OCI-LY3 (cell line): ENCODE data around the gene TRAPPC13.
"Not testable (repeated sequence)": the region's sequence is repeated elsewhere in the genome, so short reads cannot be mapped to it uniquely, and the experiment has no call there.

ENCODE experiments used
- H2AFZ ChIP-seq: fragments of 200-600, 300-600 bp; shearing (Covaris generic); 2 replicates; pipeline ENCODE4 v1.6.0; 2014; ENCODE audit warnings: antibody characterized with exemption, low read depth, low read length
- H3K27ac ChIP-seq: fragments of 200-600, 300-600 bp; sonication (generic); 2 replicates; pipeline ENCODE4 v1.5.1; 2014; ENCODE audit warnings: mild to moderate bottlenecking, low read length, moderate library complexity, mixed read lengths
- H3K27me3 ChIP-seq: fragments of 200-600, 300-600 bp; sonication (generic); 2 replicates; pipeline ENCODE4 v1.6.1; 2014; ENCODE audit warnings: low read depth, low read length, mixed read lengths
- H3K36me3 ChIP-seq: fragments of 200-600, 300-600 bp; sonication (generic); replicated peaks from 2 replicates; pipeline ENCODE3; 2014; ENCODE audit warnings: low read depth, low read length, mixed read lengths
- H3K4me1 ChIP-seq: fragments of 300-600, 200-600 bp; sonication (generic); 2 replicates; pipeline ENCODE4 v1.6.1; 2014; ENCODE audit warnings: low read length, mixed read lengths
- H3K4me2 ChIP-seq: fragments of 200-600, 300-600 bp; sonication (generic); 2 replicates; pipeline ENCODE4 v1.6.1; 2014; ENCODE audit warnings: low read length, mixed read lengths
- H3K4me3 ChIP-seq: fragments of 300-600, 200-600 bp; sonication (generic); 2 replicates; pipeline ENCODE4 v1.5.1; 2014; ENCODE audit warnings: antibody characterized with exemption, mild to moderate bottlenecking, low read length, moderate library complexity
- H3K79me2 ChIP-seq: fragments of 300-600, 200-600 bp; shearing (Covaris generic); 2 replicates; pipeline ENCODE4 v1.6.1; 2014; ENCODE audit warnings: mild to moderate bottlenecking, low read length, mixed read lengths
- H3K9ac ChIP-seq: fragments of 300-600, 200-600 bp; shearing (Covaris generic); 2 replicates; pipeline ENCODE4 v1.6.0; 2014; ENCODE audit warnings: mild to moderate bottlenecking, low read length, moderate library complexity
- H3K9me3 ChIP-seq: fragments of 200-600, 300-600 bp; shearing (Covaris generic); 2 replicates; pipeline ENCODE4 v1.6.1; 2014; ENCODE audit warnings: low read length, mixed read lengths; ENCODE audit not compliant: insufficient read depth
- H4K20me1 ChIP-seq: fragments of 200-600, 300-600 bp; sonication (generic); 2 replicates; pipeline ENCODE4 v1.6.1; 2016; ENCODE audit warnings: low read length, mixed read lengths; ENCODE audit not compliant: insufficient read depth
- EZH2phosphoT487 ChIP-seq: fragments of 200-600 bp; shearing (Covaris generic); IDR thresholded peaks from 2 replicates; pipeline ENCODE4 v1.6.1; 2018; ENCODE audit warnings: antibody characterized with exemption, mixed run types, low read depth
- TF ChIP-seq, protein P1 (sequence below): fragments of 200-600, 300-600 bp; sonication (generic); IDR thresholded peaks from 2 replicates; pipeline ENCODE4 v1.5.1; 2014; ENCODE audit warnings: antibody characterized with exemption, low read length, low read depth

The TRAPPC13 gene

DNA sequence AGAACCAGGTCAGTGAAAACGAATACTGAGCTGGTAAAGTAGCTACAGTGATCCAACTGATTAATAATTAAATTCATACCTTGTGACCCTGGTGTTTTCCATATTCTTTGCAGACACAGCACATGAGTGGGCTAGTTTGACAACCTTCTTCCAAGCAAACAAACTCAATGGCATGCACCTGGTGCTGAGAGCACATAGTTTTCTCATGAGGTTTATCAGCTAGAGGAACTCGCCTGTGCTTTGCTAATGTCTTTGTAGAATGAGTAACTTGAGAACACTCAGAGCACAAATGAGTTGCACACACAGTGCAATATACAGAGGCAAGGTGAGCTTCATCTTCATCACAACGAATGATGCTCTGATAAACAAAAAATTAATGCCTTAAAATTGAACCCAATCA is 13.3 kb upstream of the TRAPPC13 start:
- H3K27ac ChIP-seq: no peak overlapping the region
- no peak for TF ChIP-seq EZH2phosphoT487
- TF ChIP-seq, protein P1, sequence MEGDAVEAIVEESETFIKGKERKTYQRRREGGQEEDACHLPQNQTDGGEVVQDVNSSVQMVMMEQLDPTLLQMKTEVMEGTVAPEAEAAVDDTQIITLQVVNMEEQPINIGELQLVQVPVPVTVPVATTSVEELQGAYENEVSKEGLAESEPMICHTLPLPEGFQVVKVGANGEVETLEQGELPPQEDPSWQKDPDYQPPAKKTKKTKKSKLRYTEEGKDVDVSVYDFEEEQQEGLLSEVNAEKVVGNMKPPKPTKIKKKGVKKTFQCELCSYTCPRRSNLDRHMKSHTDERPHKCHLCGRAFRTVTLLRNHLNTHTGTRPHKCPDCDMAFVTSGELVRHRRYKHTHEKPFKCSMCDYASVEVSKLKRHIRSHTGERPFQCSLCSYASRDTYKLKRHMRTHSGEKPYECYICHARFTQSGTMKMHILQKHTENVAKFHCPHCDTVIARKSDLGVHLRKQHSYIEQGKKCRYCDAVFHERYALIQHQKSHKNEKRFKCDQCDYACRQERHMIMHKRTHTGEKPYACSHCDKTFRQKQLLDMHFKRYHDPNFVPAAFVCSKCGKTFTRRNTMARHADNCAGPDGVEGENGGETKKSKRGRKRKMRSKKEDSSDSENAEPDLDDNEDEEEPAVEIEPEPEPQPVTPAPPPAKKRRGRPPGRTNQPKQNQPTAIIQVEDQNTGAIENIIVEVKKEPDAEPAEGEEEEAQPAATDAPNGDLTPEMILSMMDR: no peak
- H3K9ac ChIP-seq: no peak overlapping the region
- H3K4me2 ChIP-seq: no peak overlapping the region
- H3K4me3 ChIP-seq: no peak overlapping the region
- no peaks in the 10 kb centered on the region for H3K79me2 ChIP-seq
- peaks cover 9% of the 10 kb centered on the region for H3K36me3 ChIP-seq
- H3K4me1 ChIP-seq: 0 out of 2 replicates have a peak, but pooled peaks cover 2% of the 10 kb centered on the region
- no peaks in the 10 kb centered on the region for H4K20me1 ChIP-seq
- H3K9me3 ChIP-seq: no peaks in the 10 kb centered on the region
- H2AFZ ChIP-seq: no peak overlapping the region
- no peaks in the 10 kb centered on the region for H3K27me3 ChIP-seq

DNA sequence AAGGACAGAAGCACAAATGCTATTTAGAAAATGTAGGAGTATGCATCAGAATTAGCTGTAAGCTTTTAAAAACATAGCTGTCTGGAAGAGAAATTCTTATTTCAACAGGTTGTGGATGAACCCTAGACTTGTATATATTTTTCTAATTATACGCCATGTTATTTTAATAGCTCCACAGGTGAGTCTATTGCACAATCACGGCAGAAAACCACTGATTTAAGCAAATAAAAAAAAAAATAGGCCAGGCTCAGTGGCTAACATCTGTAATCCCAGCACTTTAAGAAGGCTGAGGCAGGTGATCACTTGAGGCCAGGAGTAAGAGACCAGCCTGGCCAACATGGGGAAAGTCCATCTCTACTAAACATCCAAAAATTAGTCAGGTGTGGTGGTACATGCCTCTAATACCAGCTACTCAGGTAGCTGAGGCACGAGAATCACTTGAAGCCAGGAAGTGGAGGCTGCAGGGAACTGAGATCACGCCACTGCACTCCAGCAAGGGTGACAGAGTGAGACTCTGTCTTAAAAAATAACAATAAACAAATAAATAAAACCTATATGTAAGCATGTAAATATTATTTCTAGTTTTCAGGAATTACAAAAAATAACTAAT is 12.4 kb upstream of the TRAPPC13 start:
- Histone ChIP-seq H3K9ac (no peak overlapping the region), H3K4me3 (no peak overlapping the region), H3K4me1 (0 out of 2 replicates have a peak, but pooled peaks cover 2% of the 10 kb centered on the region), H3K9me3 (no peaks in the 10 kb centered on the region), H3K4me2 (no peak overlapping the region), H2AFZ (no peak overlapping the region), H3K79me2 (no peaks in the 10 kb centered on the region), H3K27ac (no peak overlapping the region), H3K27me3 (no peaks in the 10 kb centered on the region), H4K20me1 (no peaks in the 10 kb centered on the region), H3K36me3 (peaks cover 8% of the 10 kb centered on the region)
- TF ChIP-seq, protein P1: no peak
- no peak for TF ChIP-seq EZH2phosphoT487

DNA sequence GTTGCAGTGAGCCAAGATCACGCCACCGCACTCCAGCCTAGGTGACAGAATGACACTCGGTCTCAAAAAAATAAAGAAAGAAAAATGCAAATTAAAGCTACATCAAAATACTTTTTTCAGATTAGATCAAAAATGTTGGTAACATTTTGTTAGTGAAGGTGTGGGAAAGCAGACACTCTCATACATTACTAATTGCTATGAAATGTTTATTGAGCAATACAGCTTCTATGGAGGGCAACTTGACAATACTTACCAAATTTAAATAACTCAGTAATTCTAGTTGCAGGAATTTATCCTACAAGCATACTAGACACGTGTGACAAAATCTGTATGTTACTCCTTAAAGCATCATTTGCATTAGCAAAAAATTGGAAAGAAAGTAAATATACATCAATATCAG is 4.8 kb upstream of the TRAPPC13 start:
- peaks cover 21% of the 10 kb centered on the region for H3K79me2 ChIP-seq
- H3K4me2 ChIP-seq: no peak overlapping the region
- H3K4me3 ChIP-seq: no peak overlapping the region
- no peak overlapping the region for H2AFZ ChIP-seq
- H4K20me1 ChIP-seq: no peaks in the 10 kb centered on the region
- no peaks in the 10 kb centered on the region for H3K9me3 ChIP-seq
- TF ChIP-seq, protein P1: no peak
- no peak for TF ChIP-seq EZH2phosphoT487
- no peak overlapping the region for H3K27ac ChIP-seq
- H3K9ac ChIP-seq: no peak overlapping the region
- H3K4me1 ChIP-seq: peaks cover 9% of the 10 kb centered on the region
- H3K36me3 ChIP-seq: no peaks in the 10 kb centered on the region
- no peaks in the 10 kb centered on the region for H3K27me3 ChIP-seq

DNA sequence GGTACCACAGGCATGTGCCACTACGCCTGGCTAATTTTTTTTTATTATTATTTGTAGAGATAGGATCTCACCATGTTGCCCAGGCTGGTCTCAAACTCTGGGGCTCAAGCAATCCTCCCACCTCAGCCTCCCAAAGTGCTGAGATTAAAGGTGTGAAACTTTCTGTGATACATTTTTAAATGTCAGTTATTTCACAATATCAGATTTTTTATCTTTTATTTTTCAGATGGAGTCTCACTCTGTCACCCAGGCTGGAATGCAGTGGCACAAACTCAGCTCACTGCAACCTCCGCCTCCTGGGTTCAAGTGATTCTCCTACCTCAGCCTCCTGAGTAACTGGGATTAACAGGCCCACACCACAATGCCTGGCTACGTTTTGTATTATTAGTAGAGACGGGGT is 2.9 kb upstream of the TRAPPC13 start:
- H3K4me3 ChIP-seq, H3K27ac ChIP-seq, H4K20me1 ChIP-seq, H2AFZ ChIP-seq, H3K9ac ChIP-seq, H3K9me3 ChIP-seq, H3K36me3 ChIP-seq, H3K4me2 ChIP-seq, H3K27me3 ChIP-seq: not testable (repeated sequence)
- peaks cover 41% of the 10 kb centered on the region for H3K79me2 ChIP-seq
- H3K4me1 ChIP-seq: peaks cover 14% of the 10 kb centered on the region
